ENCODE measurements around the gene TREX2. TPM values are rescaled to one million over a fixed set of nuclear protein-coding genes. Genes with fewer than 3 reads are reported as not detected.

TREX2 gene
- total RNA-seq, 8 experiments from 2014 or later, result 0.05 to 0.70 (median 0.38) TPM; not detected in 3

DNA sequence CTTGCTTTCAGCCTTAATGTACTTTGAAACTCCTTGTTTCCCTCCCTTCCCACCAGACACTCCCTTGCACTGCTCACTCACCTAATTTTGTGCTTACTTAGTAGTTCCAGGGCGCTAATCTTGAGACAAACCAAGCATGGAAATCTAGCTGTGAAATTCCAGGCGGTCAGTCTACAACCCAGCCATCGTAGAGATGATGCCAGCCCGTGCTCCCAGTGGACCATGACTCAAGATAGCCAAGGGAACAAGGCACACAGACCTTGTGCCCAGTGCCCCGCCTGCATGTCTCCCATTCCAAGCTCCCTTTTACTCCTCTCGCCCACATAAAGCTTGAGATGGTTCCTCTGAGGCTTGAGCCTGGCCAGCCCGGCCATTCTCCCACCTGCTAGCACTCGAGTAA, 11.1 kb downstream of the TREX2 start:
- Histone ChIP-seq H3K27ac (no peak overlapping the region), H3K4me1 (replicated peaks in 1 of 2) (no peaks in the 10 kb centered on the region), H3K4me3 (no peak overlapping the region)
- WGBS, 10 experiments, result 22 to 85% (median 76%) methylated on average over 1 to 4 of the region's 8 CpGs; no CpG with 5 or more reads in 6 of the 10 experiments
- in situ Hi-C loops (cut with MboI; ENCODE audit: low pct_unique_long_range_greater_than_20kb in 2 of 9, low sequenced_read_pairs in 9 of 9, unreplicated experiment in 9 of 9), result no loop called here
- ATAC-seq (replicated peaks in 6 of 8), result no peak

DNA sequence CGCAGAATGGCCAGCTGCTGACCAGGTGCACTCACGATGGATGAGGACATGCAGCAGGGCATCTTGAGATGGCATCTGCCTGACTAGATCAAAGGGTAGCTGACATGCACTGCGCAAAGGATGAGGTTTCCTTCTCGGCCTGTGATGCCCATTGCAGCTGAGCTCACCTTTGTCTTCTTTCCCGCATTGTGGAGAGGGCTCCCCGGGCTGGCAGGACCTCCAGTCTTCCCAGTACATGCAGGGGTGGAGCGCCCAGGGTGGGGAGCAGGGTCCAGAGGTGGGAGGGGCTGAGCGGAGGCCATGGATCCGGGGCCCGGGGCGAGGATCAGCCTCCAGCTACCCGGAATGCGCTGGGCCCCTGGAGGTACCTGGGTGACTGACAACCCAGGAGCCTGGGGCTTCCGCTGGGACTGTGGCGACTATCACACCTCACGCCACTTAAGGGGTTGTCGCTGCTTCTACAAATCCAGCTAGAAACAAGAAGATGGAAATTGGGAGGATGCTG, 12.0 kb downstream of the TREX2 start:
- in situ Hi-C loops (cut with MboI; ENCODE audit: low pct_unique_long_range_greater_than_20kb in 2 of 9, low sequenced_read_pairs in 9 of 9, unreplicated experiment in 9 of 9), result no loop called here
- Histone ChIP-seq H3K4me1 (replicated peaks in 1 of 2) (no peaks in the 10 kb centered on the region), H3K4me3 (no peak overlapping the region), H3K27ac (no peak overlapping the region)
- 20 to 80% (median 49%) methylated on average over 1 to 4 of the region's 17 CpGs; no CpG with 5 or more reads in 6 of the 10 experiments for WGBS, 10 experiments
- no peak for ATAC-seq (replicated peaks in 6 of 8)

DNA sequence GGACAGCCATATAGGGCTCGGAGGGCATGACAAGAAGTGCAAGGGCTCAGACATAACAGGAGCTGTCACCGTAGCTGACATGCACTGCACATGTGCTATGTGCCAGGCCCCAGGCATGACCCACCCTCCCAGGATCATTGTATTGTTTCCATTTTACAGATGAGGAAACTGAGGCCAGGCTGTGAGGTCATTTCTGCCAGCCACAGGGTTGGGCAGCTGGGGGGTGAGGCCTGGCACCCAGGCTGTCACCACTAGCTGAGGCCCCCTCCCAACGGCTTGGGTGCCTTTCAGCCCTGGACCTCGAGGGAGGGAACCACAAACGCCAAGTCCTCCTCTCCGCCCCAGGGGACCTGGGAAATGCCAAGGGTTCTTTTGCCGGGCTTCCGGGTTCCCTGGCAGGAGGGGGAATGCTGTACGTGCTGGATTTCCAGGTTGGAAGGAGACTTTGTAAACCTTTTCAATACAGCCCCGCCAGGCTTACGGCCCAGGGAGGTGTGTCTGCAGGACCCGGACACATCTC, 12.6 kb downstream of the TREX2 start:
- Histone ChIP-seq H3K4me1 (replicated peaks in 1 of 2) (no peaks in the 10 kb centered on the region), H3K4me3 (no peak overlapping the region), H3K27ac (no peak overlapping the region)
- no peak for ATAC-seq (replicated peaks in 6 of 8)
- WGBS, 10 experiments, result 25 to 64% (median 45%) methylated on average over 2 to 4 of the region's 12 CpGs; no CpG with 5 or more reads in 7 of the 10 experiments
- in situ Hi-C loops (cut with MboI; ENCODE audit: low pct_unique_long_range_greater_than_20kb in 2 of 9, low sequenced_read_pairs in 9 of 9, unreplicated experiment in 9 of 9), result no loop called here

DNA sequence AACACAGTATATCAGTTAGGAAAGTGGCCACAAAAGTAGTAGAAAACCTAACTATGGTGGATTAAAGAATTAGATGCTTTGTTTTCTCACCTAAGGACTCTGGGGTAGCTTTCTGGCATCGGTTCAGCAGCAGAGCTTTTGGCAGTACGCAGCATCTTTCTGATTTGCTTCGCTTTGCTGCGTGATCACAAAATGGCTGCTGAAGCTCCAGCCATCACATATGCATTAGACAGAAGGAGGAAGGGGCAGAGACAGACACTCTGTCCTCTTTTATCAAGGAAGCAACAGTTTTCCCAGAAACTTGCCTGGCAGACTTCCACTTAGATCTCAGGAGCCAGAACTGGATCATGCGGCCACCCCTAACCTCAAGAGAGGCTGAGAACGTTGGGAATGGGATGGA, 15.1 kb downstream of the TREX2 start:
- in situ Hi-C loops (cut with MboI; ENCODE audit: low pct_unique_long_range_greater_than_20kb in 2 of 9, low sequenced_read_pairs in 9 of 9, unreplicated experiment in 9 of 9), result no loop called here
- H3K27ac ChIP-seq, result no peak overlapping the region
- H3K4me3 ChIP-seq, result no peak overlapping the region
- 50 to 88% (median 65%) methylated on average over 1 to 5 of the region's 6 CpGs; no CpG with 5 or more reads in 4 of the 10 experiments for WGBS, 10 experiments
- no peaks in the 10 kb centered on the region for H3K4me1 ChIP-seq (replicated peaks in 1 of 2)
- no peak for ATAC-seq (replicated peaks in 6 of 8)

DNA sequence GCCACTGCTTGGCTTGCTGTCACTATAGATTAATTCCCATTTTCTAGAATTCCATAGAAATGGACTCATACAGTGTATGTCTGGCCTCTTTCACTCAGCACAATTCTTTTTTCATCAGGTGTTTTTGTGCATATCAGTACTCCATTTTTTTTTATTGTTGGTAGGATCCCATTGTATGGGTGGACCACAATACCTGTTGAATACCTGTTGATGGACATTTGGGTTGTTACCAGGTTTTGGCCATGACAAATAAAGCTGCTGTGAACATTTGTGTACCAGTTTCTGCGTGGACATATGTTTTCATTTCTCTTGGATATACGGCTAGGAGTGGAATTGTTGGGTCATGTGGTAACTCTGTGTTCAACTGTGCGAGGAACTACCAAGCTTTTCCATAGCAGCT, 19.7 kb downstream of the TREX2 start:
- H3K27ac ChIP-seq, result no peak overlapping the region
- WGBS, 10 experiments, result 62% methylated on average over 3 of the region's 3 CpGs; no CpG with 5 or more reads in 9 of the 10 experiments
- no peaks in the 10 kb centered on the region for H3K4me1 ChIP-seq (replicated peaks in 1 of 2)
- H3K4me3 ChIP-seq, result no peak overlapping the region
- ATAC-seq (replicated peaks in 6 of 8), result no peak
- in situ Hi-C loops (cut with MboI; ENCODE audit: low pct_unique_long_range_greater_than_20kb in 2 of 9, low sequenced_read_pairs in 9 of 9, unreplicated experiment in 9 of 9), result no loop called here

DNA sequence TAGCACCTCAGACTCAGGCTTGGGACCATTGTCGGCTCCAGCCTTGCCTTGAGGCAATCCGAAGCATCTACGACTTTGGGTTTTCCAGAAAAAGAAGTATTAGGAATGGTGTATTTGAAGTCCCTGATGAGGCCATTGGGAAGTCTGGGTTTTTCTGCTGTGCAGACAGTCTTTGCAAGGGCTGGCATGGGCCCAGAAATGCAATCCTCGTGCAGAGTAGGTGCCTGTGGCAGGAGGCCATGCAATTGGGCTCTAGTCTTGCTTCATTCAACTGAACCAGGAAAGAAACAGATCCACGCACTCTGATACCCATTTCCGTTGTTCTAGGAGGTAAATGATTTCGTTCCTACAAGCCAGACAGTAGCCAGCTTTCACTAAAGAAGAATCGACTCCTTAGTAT, 22.2 kb downstream of the TREX2 start:
- Histone ChIP-seq H3K27ac (no peak overlapping the region), H3K4me1 (replicated peaks in 1 of 2) (no peaks in the 10 kb centered on the region), H3K4me3 (no peak overlapping the region)
- ATAC-seq (replicated peaks in 6 of 8), result no peak
- WGBS, 10 experiments, result 0 to 89% (median 24%) methylated on average over 1 to 6 of the region's 8 CpGs; no CpG with 5 or more reads in 5 of the 10 experiments
- in situ Hi-C loops (cut with MboI; ENCODE audit: low pct_unique_long_range_greater_than_20kb in 2 of 9, low sequenced_read_pairs in 9 of 9, unreplicated experiment in 9 of 9), result loop anchor here in 1 of 9 experiments (25.0 kb wide), 1 partner anchor 386 kb away; no protein-coding TSS in a partner anchor

DNA sequence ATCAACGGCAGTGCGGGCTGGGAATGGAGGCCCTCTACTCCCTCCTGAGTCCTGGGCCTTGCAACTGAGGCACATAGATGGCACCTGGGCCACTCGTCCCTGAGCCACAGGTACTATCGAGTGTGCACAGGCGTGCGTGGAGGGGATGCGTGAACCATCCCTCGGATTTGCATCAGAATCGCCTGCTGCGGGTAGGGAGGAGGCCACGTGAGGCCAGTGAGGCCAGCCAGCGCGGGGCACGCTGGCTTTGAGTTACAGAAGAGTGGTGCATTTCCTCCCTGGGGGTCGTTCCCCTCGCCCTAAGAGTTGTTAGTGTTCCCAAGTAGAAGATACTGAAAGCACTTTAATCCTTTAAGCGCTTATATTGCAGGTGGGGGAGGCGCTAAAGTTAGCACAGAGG, 24.0 kb downstream of the TREX2 start:
- H3K27ac ChIP-seq, result no peak overlapping the region
- WGBS, 10 experiments, result 35 to 50% methylated on average over 2 to 4 of the region's 18 CpGs; no CpG with 5 or more reads in 8 of the 10 experiments
- in situ Hi-C loops (cut with MboI; ENCODE audit: low pct_unique_long_range_greater_than_20kb in 2 of 9, low sequenced_read_pairs in 9 of 9, unreplicated experiment in 9 of 9), result loop anchor here in 1 of 9 experiments (25.0 kb wide), 1 partner anchor 385 kb away; no protein-coding TSS in a partner anchor

DNA sequence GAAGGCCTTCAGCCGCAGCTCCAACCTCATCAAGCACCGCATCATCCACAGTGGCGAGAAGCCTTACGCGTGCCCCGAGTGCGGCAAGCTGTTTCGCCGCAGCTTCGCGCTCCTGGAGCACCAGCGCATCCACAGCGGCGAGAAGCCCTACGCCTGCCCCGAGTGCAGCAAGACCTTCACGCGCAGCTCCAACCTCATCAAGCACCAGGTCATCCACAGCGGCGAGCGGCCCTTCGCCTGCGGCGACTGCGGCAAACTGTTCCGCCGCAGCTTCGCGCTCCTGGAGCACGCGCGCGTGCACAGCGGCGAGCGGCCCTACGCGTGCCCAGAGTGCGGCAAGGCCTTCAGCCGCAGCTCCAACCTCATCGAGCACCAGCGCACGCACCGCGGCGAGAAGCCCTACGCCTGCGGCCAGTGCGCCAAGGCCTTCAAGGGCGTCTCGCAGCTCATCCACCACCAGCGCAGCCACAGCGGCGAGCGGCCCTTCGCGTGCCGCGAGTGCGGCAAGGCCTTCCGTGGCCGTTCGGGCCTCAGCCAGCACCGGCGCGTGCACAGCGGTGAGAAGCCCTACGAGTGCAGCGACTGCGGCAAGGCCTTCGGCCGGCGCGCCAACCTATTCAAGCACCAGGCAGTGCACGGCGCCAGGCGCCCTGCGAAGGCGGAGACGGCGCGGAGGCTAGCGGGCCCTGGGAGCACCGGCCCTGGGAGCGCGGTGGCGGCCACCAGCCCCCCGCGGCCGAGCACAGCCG, 24.8 kb downstream of the TREX2 start:
- in situ Hi-C loops (cut with MboI; ENCODE audit: low pct_unique_long_range_greater_than_20kb in 2 of 9, low sequenced_read_pairs in 9 of 9, unreplicated experiment in 9 of 9), result loop anchor here in 1 of 9 experiments (25.0 kb wide), 1 partner anchor 384 kb away; no protein-coding TSS in a partner anchor
- H3K4me3 ChIP-seq, result no peak overlapping the region
- ATAC-seq (replicated peaks in 6 of 8), result no peak
- 100% methylated on average over 2 of the region's 91 CpGs; no CpG with 5 or more reads in 9 of the 10 experiments for WGBS, 10 experiments
- no peaks in the 10 kb centered on the region for H3K4me1 ChIP-seq (replicated peaks in 1 of 2)
- no peak overlapping the region for H3K27ac ChIP-seq

More for the DNA sequence above, 24.0 kb downstream of the TREX2 start:
- Histone ChIP-seq H3K4me3 (no peak overlapping the region), H3K4me1 (replicated peaks in 1 of 2) (no peaks in the 10 kb centered on the region)
- no peak for ATAC-seq (replicated peaks in 6 of 8)

DNA sequence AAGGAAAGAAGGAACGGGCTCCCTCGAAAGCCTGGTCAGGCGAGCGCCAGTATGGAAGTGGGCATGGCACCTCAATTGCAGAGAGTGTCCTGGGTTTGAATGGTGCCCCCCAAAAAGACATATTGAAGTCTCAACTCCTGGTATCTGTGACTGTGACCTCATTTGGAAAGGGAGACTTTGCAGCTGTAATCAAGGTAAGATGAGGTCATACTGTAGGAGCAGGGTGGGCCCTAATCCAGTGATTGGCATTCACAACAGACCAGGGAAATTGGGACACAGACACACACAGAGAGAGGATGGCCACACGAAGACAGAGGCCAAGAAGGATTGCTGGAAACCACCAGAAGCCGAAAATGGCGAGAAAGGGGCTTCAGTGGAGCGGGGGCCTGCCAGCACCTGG, 28.2 kb downstream of the TREX2 start:
- in situ Hi-C loops (cut with MboI; ENCODE audit: low pct_unique_long_range_greater_than_20kb in 2 of 9, low sequenced_read_pairs in 9 of 9, unreplicated experiment in 9 of 9), result loop anchor here in 1 of 9 experiments (25.0 kb wide), 1 partner anchor 380 kb away; no protein-coding TSS in a partner anchor
- 50 to 72% methylated on average over 1 to 8 of the region's 8 CpGs; no CpG with 5 or more reads in 8 of the 10 experiments for WGBS, 10 experiments
- H3K27ac ChIP-seq, result no peak overlapping the region
- H3K4me3 ChIP-seq, result no peak overlapping the region
- no peaks in the 10 kb centered on the region for H3K4me1 ChIP-seq (replicated peaks in 1 of 2)
- no peak for ATAC-seq (replicated peaks in 6 of 8)

DNA sequence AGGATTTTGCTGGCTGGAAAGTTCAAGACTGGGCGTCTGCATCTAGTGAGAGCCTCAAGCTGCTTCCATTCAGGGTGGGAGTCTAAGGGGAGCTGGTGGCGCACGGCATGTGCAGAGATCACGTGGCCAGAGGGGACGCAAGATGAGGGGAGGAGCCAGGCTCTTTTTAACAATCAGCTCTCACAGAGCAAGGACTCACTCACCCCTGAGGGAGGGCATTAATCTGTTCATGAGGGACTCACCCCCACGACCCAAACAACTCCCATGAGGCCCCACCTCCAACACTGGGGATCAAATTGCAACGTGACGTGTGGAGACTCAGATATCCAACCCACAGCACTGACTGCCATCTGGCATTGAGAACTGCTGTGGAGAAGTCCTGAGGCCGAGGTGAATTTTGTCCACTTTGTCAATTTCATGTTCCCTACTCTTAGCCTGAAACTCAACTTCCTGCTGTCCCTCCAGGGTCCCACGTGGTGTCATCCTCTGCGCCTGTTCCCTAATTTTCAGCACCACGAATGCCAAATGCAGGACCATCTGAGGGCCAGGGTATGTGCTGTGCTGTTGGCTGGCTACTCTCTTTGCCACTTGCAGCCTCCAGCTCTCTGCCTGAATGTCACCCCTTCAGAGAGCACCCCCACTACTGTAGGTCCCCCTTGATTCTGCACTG, 28.9 kb downstream of the TREX2 start:
- Histone ChIP-seq H3K4me3 (no peak overlapping the region), H3K27ac (no peak overlapping the region), H3K4me1 (replicated peaks in 1 of 2) (no peaks in the 10 kb centered on the region)
- in situ Hi-C loops (cut with MboI; ENCODE audit: low pct_unique_long_range_greater_than_20kb in 2 of 9, low sequenced_read_pairs in 9 of 9, unreplicated experiment in 9 of 9), result loop anchor here in 1 of 9 experiments (25.0 kb wide), 1 partner anchor 380 kb away; no protein-coding TSS in a partner anchor
- 0 to 100% (median 56%) methylated on average over 1 to 8 of the region's 12 CpGs; no CpG with 5 or more reads in 6 of the 10 experiments for WGBS, 10 experiments
- no peak for ATAC-seq (replicated peaks in 6 of 8)

DNA sequence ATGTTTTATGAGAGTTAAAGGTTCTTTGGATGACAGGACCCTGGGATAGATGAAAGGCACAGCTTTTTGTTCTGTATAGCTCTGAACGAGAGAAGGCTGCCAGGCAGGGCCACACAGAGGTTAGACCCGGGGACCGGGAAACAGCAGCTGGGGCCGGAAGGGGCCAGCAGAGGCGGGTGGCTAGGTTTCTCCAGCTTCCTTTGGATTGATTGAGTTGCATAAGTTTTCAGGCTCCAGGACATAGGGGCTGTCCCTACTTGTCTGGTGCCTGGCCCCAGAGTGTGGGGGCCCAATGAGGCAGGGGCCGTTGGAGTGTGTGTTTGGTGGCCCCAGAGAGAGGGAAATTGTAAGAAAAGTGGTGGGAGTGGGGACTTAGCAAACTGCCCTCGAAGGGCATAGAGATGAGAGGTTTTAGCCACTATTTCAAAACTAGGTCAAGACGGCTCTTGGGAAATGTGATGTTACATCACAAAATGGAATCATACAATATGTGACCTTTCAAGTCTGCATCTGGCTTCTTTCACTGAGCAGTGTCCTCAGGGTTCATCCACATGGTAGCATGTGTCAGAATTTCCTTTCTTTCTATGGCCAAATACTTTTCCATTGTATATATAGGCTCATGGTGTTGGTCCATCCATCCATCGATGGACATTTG, 30.9 kb downstream of the TREX2 start:
- in situ Hi-C loops (cut with MboI; ENCODE audit: low pct_unique_long_range_greater_than_20kb in 2 of 9, low sequenced_read_pairs in 9 of 9, unreplicated experiment in 9 of 9), result loop anchor here in 1 of 9 experiments (25.0 kb wide), 1 partner anchor 378 kb away; no protein-coding TSS in a partner anchor
- ATAC-seq (replicated peaks in 6 of 8), result no peak
- 62% methylated on average over 5 of the region's 9 CpGs; no CpG with 5 or more reads in 9 of the 10 experiments for WGBS, 10 experiments
- no peaks in the 10 kb centered on the region for H3K4me1 ChIP-seq (replicated peaks in 1 of 2)
- no peak overlapping the region for H3K4me3 ChIP-seq
- H3K27ac ChIP-seq, result no peak overlapping the region

DNA sequence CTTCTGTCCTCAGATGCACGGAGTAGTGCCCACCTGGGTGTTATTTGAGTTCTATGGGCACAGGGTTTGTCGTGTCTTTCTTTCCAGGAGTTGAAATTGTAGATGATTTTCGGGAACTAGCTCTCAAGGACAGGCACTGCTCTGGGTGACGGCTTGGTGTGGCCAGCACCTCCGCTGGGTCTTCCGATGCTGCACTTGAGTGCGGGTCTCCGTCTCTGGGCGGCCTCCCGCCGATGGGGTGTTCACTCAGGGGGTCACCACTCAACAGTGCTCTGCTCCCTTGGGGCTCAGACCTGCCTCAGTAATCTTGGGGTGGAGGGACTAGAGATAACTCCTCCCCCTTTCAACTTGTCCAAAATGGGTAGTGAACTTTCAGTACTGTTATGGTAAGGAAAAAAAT, 32.1 kb downstream of the TREX2 start:
- no peak for ATAC-seq (replicated peaks in 6 of 8)
- in situ Hi-C loops (cut with MboI; ENCODE audit: low pct_unique_long_range_greater_than_20kb in 2 of 9, low sequenced_read_pairs in 9 of 9, unreplicated experiment in 9 of 9), result loop anchor here in 1 of 9 experiments (25.0 kb wide), 1 partner anchor 376 kb away; no protein-coding TSS in a partner anchor
- WGBS, 10 experiments, result 40 to 57% methylated on average over 2 to 8 of the region's 11 CpGs; no CpG with 5 or more reads in 8 of the 10 experiments
- no peaks in the 10 kb centered on the region for H3K4me1 ChIP-seq (replicated peaks in 1 of 2)
- no peak overlapping the region for H3K27ac ChIP-seq
- H3K4me3 ChIP-seq, result no peak overlapping the region
